Adipose tissue (tissue), 3 donors: ENCODE results near the gene UBA7. TPM values are rescaled to one million over a fixed set of nuclear protein-coding genes. Genes with fewer than 3 reads are reported as not detected.

Experiments used
- H3K27ac ChIP-seq: one replicate; pipeline ENCODE4 v1.5.1; 2013; ENCODE audit warnings: low read depth, low read length
- WGBS, 3 donors: extraction: QIAGEN DNeasy Blood & Tissue Kit; methylation state at CpG; one replicate each; pipeline ENCODE4 v1.1.7; 2013; 5-methylcytosine and 5-hydroxymethylcytosine counted together
- polyA plus RNA-seq, 3 donors: library from polyadenylated mRNA; stranded (reverse); fragments of 200-250 nt; gene quantifications; one replicate each; pipeline ENCODE4 v1.2.3, GENCODE V29; 2013
- donor health status: healthy with polysubstance abuse.
- donor health status: Bipolar disorder and iron deficiency.
- donor health status: healthy.

Gene UBA7
- polyA plus RNA-seq, 3 donors: 25.7 to 47.6 (median 31.2) TPM

DNA sequence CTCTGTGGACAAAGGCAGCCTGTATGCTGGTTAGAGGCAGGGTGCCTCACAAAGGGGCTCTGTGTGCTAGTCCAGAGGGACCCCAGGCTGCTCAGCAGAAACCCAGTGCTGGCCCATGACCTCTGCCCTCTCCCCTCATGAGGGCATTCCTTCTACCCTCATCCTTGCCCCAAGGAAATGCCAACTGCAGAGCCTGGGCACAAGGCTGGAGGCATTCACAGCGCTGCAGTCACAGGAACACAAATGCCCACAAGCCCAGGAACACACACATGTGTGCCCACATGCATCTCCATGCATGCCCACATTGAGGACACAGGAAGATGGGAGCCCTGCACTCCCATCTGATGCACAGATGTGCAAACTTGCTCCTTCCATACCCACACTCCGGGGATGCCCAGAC lies 6.9 kb downstream of the UBA7 start:
- 53 to 89% (median 58%) methylated on average over 2 of the region's 2 CpGs for WGBS, 3 donors

DNA sequence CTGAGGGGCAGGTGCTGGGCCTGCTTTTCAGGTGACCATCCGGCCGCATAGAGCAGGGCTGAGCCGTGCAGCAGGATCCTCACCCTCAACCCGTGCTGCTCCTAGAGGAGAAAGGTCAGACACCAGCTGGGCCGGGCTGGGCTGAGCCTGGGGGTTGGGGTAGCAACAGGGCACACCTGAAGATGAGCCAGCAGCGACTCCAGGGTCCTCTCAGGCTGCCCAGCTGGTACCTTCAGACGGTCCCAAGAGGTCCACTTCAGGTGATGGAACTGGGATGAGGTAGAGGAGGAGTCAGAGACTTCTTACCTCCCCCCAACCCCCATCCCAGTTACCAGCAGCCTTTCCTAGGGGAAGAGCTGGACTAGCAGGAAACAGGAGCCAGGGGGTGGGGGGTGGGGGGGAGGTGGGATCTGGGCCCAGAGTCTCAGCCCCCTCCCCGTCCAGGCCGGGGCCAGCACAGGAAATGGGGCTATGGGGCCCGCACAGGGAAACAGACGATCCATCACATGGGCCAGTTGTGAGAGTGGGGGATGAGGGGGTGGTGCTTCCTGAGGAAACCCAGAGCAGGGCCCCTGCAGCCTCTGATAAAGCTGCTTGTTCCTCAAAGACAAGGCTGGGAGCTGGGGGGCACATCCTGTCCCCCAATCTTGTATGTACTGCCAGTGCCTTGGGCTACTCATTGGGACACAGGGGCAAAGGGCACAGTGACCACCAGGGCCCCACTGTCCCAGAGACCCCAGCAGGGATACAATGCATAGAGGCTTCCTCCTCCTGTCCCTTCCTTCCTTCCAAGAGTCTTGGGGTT lies 7.7 kb downstream of the UBA7 start:
- 23 to 49% (median 23%) methylated on average over 7 to 11 of the region's 11 CpGs for WGBS, 3 donors
- H3K27ac ChIP-seq: no peak overlapping the region

More for the DNA sequence above, 6.9 kb downstream of the UBA7 start:
- H3K27ac ChIP-seq: no peak overlapping the region

DNA sequence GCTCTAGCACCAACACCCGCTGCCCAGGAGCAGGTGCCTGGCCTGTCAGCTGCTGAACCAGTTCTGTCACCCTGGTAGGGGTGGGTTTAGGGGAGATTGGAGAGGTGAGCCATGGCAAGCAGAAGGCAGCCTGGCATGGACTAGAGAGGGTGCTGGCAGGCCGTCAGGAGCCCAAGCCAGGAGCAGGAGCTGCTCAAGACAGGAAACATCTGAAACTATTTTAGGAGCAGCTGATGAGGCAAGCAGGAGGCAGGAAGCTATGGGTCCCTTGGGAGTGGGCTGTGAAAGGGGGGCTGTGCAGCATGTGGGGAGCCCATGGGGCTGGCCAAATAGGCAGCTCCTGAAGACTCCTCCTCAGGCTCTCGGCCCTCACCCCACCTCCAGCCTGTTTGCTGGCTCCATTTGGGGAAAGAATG lies 8.4 kb downstream of the UBA7 start:
- 23 to 62% (median 24%) methylated on average over 3 of the region's 3 CpGs for WGBS, 3 donors
- no peak overlapping the region for H3K27ac ChIP-seq

DNA sequence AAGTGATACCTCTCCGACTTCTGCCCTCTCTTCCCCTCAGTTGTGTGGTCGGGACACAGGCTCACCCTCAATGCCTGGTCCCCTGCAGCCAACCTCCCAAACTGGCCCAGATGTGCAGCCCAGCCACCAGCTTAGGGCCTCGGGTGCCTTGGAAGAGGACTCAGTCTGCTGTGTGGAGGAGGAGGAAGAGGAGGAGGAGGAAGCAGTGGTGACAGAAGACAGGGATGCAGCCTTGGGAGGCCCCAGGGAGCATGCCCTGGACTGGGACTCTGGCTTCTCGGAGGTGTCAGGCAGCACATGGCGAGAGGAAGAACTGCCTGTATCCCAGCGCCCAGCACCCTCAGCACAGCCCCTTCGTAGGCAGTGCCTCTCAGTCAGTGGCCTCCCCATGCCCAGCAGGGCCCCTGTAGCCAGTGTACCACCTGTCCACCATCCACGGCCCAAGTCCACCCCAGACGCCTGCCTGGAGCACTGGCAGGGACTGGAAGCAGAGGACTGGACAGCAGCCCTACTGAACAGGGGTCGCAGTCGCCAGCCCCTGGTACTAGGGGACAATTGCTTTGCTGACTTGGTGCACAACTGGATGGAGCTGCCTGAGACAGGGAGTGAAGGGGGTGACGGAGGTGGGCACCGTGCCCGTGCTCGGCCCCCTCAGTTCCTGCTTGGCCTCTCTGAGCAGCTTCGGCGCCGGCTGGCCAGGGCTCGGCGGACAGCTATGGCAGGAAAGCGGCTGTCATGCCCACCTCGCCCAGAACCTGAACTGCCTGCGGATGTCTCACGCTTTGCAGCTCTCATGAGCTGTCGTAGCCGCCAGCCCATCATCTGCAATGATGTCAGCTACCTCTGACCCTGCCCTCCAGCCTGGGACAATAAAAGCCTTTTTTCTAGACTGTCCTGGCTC lies 9.4 kb downstream of the UBA7 start:
- 31 to 79% (median 38%) methylated on average over 26 of the region's 26 CpGs for WGBS, 3 donors
- no peak overlapping the region for H3K27ac ChIP-seq

DNA sequence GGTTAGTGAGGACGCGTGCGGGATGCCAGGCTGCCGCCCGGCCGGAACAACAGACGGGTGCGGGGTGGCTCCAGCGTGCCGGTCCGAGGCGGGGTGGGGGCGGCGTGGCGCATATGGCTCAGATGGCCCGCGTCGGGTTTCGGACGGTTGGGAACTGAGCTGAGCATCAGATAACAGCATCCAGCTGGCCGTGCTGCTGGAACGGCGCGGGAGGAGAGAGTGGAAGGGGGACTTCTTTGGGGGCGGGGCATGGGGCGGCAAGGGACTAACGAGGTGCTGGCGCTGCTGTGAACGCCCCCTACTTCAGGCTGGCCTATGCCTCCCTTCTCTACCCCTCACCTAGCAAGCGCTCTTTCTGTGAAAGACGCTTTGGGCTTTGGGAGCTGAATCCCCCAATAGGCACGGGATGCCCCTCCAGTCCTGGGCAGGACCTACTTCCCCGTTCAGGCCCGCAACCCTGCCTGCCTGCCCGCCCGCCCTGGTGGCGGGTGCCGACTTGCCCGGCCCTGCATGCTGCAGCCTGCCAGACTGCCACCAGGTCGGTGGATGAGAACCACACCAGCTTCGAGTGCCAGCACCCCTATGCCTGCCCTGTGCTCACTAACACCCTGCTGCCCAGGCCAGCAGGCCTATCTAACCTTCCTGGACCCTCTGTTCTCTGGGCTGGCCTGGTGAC lies 10.2 kb downstream of the UBA7 start:
- WGBS, 3 donors: 1 to 8% (median 1%) methylated on average over 40 to 41 of the region's 41 CpGs

DNA sequence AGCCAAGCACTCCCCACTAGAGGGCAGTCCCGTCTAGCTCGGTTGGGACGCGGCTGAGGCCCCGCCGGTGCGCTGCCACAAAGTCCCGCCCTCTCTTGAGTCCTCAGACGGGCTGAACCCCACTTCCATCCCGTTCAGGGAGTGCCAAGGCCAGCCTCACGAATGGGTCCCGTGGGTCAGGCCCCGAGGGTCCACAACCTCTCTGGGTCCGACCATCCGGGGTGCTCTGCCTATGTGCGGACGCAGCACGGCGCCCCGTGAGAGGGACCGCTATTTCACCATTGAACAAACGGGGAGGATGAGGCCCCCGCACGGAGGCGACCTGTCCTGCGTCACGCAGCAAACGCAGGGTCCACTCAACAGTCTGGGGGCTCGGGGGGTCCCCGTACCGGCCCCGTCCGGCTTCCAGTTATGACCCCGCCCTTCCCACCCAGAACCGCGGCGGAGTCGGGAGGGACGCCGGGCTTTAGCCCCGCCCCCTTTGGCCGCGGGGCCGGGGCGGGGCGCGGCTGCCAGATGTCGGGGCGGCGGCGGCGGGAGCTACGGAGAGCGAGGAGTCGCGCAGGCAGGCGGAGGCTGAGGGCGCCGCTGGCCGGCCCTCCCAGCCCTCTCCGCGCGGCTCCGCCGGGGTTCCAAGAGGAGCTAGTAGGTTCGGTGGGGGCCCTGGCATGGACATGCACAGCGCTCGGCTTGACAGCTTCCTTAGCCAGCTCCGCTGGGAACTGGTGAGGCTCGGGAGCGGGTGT lies 10.9 kb downstream of the UBA7 start, which contains the start of gene INKA1:
Gene INKA1, plus strand, starts transcription at position 543 of the 746 bp plus-strand sequence. Its CDS starts 132 bp downstream, at position 675.
- peak within 1 kb of the TSS; percentile 55 for H3K27ac ChIP-seq
- WGBS, 3 donors: 0 to 1% (median 1%) methylated on average over 64 to 71 of the region's 71 CpGs

More for the DNA sequence above, 10.2 kb downstream of the UBA7 start:
- no peak overlapping the region for H3K27ac ChIP-seq

DNA sequence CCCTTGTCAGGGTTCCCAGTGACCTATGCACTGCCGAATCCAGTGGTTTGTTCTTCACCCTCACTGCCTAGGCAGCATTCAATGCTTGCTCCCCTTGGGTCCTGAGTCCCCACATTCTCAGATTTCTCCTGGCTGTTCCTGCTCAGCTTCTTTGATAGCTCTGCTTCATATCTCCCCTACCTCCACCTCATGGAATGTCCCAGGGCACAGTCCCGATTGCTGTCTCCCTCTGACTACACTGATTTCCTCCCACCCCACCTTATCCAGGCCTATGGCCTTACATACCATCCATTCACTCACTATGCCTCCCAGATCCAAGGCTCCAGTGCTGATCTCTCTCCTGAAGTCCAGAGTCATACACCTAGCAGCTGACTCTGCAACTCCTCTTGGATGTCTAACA lies 12.6 kb downstream of the UBA7 start:
- 87 to 95% (median 94%) methylated on average over 2 of the region's 2 CpGs for WGBS, 3 donors
- H3K27ac ChIP-seq: no peak overlapping the region

DNA sequence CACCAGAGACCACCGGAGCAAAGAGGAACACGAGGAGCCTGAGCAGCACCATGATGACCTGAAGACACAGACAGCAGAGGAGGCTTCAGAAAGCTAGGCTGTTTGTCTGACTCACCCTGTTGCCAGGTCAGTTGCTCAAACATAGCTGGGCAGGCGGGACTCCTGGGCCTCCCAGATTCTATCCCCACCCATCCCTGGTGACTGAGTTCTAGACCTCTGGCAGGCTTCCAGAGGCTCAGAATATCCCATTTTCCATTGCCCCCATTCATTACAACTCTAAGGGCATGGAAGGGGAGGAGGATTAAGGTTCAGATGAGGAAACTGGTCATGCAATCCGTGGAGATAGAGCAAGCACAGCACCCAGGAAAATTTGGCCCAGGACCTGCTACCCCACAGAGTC lies 14.0 kb downstream of the UBA7 start, which contains the start of gene CDHR4:
Gene CDHR4, minus strand, starts transcription at position 113 of the 400 bp plus-strand sequence. Its CDS starts 61 bp downstream, at position 52.
- 55 to 58% (median 58%) methylated on average over 4 of the region's 4 CpGs for WGBS, 3 donors
- no peak within 1 kb of the TSS for H3K27ac ChIP-seq

DNA sequence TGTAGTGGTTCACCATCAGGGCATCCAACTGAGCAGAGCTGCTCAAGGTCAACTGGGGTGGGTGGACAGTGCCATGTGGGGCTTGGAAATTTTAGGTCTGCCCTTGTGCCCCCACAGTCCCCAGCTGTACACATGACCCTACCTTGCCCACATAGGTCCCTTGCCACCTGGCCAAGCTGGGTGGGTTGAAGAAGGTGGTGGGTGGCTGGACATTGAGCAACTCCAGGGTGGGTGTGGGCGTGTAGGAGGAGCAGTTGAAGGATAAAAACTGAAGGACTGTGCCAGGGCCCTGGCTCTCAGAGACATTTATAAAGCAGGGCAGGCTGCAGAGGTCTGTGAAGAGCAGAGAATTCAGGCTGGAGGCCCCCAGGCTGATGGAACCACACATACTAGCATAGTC lies 14.6 kb downstream of the UBA7 start:
- no peak overlapping the region for H3K27ac ChIP-seq
- WGBS, 3 donors: 62 to 84% (median 70%) methylated on average over 1 of the region's 1 CpG

DNA sequence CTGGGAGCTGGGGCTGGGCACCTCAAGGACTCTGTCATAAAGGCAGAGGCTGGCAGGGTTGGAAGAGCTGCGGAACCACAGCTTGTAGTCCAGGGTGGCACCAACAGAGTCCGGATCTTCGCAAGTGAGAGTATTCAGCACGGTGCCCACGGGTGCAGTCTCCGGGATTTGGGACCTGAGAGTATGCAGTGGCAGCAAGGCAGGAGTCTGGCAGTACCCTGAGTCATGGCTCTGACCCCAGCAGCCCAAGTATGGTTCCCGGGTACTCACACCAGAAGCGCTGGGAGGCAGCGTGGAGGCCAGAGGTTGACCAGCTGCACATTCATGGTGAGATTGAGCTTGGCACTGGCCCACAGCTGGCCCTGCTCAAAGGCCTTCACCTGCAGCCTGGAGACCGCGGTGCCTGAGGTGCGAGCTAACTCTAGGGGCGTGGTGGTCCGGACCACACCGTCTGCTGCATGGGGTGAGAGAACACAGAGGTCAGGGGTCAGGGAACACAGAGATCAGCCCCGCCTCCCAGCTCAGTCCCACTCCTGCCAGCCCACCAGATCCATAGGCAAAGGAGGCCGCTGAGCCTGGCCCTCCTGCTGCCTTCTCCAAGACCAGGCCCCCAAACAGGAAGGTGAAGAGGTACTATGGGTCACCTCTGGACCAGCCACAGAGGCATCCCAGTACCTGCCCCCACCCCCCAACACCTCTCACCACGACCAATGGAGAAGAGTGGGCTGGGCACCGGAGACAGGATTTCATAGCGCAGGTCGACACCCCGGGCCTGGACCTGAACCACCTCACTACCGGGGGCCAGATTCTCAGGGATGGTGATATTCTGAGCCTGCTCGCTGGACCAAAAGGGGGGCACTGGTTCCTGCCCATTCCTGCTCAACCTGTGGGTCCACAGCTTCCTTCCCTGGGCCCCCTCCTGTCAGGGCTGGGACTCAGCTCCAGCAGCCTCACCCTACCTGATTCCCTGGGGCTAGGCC lies 18.5 kb downstream of the UBA7 start:
- WGBS, 3 donors: 86 to 88% (median 87%) methylated on average over 24 of the region's 24 CpGs
- no peak overlapping the region for H3K27ac ChIP-seq

DNA sequence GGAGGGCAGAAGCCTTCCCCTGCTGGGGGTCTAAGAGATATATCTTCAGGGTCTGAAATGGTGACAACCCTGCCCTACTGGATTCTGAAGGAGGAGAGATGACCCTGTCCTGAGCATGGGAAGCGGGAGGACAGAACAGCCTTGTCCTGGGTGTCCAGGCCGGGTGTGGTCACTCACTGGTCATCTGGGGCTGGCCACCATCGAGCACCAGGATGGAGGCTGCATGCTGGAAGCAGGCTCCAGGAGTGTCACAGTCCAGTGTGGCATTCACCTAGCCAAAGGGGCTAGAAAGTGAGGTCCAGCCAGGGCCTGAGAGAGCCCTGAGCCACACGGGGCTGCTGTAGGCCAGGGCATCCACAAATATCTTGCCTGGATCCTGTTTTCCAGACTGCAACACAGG lies 19.3 kb downstream of the UBA7 start:
- WGBS, 3 donors: 80 to 84% (median 80%) methylated on average over 4 of the region's 4 CpGs
- no peak overlapping the region for H3K27ac ChIP-seq

DNA sequence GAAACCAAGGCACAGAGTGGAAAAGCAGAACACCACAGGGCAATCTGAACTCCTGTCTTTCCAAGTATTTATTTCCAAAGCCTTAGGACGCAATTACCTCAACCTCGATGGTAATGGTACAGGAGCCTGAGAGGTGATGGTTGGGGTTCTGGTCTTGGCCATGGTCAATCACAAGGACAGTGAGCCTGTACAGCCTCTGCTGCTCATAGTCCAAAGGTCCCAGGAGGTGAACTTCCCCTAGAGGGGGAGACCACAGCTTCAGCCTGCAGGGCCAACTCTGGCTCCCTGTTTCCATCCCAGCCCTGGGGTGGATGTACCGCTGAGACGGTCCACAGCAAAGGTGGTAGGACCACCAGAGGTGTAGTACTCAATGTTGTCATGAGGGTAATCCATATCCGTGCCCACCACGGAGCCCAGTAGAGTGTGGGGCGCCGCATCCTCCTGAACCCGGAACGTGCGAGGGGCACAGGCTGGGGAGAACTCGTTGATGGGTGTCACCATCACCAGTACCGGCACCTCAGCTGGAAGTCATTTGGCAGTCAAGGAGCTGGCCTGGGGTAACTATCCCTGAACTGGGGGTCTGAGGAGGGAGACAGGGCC lies 20.2 kb downstream of the UBA7 start:
- 94 to 96% (median 95%) methylated on average over 13 of the region's 13 CpGs for WGBS, 3 donors
- no peak overlapping the region for H3K27ac ChIP-seq

DNA sequence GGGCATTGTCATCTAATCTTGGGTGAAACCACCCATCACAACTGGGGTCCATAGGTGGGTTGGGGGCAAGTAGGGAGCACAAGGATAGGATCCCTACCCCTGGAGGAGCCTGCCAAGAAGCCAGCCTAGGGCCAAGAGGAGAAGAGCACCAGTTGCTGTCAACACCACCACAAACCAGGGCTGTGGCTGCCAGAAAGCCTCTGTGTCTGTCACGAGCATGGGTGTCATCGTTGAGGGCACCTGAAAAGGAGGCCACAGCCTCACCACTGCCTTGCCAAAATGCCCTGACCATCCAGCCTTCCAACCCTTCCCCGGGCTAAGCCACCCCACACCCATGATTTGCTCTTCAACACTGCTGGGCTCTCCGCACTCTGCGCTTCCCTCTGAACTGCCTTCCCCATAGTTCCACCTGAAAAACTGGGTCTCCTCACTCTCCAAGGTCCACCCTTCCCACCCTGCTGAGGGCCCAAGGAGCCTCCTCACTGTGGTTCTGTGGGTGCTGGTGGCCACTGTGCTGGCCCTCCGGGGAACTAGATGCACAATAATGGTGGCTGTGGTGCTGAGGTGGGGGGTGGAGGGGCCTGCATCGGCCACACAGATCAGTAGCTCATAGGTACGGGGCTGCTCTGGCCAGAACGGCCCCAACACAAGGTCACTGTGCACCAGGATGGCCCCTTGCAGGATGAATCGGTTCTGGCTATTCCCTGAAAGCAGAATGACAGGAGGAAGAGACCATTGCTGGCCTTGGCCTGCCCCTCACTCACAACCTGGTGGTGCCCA lies 21.2 kb downstream of the UBA7 start:
- 88 to 95% (median 92%) methylated on average over 10 of the region's 10 CpGs for WGBS, 3 donors
- H3K27ac ChIP-seq: no peak overlapping the region

DNA sequence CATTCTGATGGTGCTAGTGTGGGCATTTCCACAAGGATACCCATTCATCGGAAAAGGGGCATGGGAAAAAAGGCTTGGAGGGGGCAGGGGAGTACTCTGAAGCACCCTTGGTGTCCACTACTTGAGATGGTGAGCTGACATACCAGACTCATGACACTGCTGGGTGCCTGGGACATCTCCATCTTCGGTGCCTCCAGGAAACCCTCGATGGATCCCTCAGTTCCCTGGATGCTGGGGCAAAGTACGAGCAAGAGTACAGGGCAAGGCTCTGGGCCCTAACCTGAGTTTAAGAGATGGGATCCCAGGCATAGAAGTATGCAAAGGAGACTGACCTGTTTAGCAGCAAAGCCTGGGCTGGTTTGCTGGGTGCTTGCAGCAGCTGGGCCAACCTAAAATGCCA lies 22.2 kb downstream of the UBA7 start:
- no peak overlapping the region for H3K27ac ChIP-seq
- 80 to 95% (median 95%) methylated on average over 4 of the region's 4 CpGs for WGBS, 3 donors

DNA sequence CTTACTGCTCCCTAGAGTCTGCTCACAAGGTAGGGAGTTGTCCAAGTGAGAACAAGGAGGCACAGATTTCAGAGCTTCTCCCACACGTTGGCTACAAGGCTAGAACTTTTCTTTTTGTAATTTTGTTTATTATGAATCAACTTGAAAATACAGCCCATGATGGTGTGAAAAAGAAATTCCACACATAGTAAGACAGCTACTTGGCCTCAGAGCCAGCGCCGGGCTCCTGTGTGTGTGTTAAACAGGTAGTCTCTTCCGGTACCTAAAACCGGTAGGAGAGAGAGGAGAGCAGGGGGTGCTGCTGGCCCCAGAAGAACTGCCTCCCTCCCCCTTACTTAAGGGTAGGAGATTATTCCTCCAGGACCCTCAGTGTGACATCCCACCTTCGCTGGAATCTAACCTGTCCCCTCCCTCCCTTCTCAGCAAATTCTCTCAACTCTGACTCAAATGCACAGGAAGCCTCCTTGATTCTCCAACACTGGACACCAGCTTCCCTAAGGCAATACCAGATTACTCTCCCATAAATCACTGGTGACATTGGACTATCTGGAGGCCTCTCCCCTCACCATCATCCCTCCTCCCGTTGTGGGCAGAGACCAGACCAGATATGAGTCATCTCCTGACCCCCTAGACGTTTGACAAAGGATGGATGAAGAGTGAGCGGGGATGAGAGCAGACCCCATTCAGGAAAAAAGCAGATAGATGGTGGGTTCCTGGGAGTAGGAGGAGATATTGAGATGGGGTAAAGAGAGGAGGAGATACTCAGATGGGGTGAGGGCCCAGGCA lies 22.9 kb downstream of the UBA7 start:
- WGBS, 3 donors: 56 to 64% (median 60%) methylated on average over 9 of the region's 9 CpGs
- H3K27ac ChIP-seq: no peak overlapping the region
